ENCODE measurements around the gene HSPA2. TPM values are rescaled to one million over a fixed set of nuclear protein-coding genes. Genes with fewer than 3 reads are reported as not detected.

HSPA2 gene
- polyA plus RNA-seq, 1 experiment = 96.1 TPM

DNA sequence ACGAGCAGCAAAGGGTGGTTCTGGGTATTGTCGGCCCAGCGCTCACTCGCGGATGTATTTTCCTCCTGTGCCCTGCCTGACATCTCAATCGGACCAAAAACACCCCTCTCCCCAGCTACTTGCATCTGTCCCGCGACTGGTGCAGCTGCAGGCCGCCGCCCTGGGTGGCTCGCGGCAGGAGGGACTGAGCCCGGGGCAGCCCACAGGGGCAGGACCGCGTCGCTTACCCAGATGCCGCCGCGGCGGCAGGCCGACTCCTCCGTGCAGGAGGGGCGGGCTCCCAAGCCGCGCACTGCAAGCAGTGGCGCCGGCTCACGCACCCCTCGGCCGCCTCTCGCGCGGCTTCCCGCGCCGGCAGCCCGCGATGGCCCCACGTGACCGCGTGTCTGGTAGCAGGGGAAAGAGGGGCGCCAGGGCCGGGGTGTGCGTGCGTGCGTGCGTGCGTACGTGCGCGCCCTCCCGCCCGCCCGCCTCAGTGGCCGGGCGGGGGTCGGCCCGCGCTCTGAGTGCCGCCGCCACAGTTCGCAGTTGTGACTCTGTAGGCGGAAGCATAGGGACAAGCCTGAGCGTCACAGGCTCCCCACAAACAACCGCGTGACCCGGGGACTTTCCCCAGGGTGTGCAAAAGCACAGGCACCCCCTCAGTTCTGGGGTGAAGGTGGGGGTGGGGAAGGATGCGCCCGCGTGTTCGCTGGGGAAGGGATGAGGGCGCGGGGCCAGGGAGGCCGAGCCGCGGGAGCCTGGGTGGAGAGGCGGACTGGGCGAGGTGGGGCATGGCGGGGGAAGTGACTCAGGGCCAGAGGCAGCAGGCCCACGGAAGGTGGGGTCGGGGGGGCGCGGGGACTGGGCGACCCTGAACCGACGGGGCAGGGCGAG is 36.9 kb upstream of the HSPA2 start, which contains the start of gene ZBTB25:
Gene ZBTB25 (minus strand): TSS at position 405 of the 876 bp plus-strand sequence. CDS start 13,305 bp downstream, outside the sequence.
- CTCF ChIA-PET = interaction anchor here (0.7 to 3.2 kb wide), 6 partner anchors 74 to 139 kb away, joined by 3 to 12 read pairs (median 4); no protein-coding TSS in a partner anchor
- Histone ChIP-seq H3K4me3 (ENCODE audit: low read depth, low read length) (peak within 1 kb of the TSS; percentile 83), H3K27me3 (ENCODE audit: control insufficient read depth, insufficient read depth, low read length) (no peaks in the 10 kb centered on the region), H3K36me3 (ENCODE audit: control insufficient read depth, insufficient read depth, low read length) (no peaks in the 10 kb centered on the region)
- POLR2A ChIA-PET = interaction anchor here (0.6 to 1.0 kb wide), 5 partner anchors 17 to 411 kb away, joined by 3 to 22 read pairs (median 8); no protein-coding TSS in a partner anchor
- TF ChIP-seq, protein P1, sequence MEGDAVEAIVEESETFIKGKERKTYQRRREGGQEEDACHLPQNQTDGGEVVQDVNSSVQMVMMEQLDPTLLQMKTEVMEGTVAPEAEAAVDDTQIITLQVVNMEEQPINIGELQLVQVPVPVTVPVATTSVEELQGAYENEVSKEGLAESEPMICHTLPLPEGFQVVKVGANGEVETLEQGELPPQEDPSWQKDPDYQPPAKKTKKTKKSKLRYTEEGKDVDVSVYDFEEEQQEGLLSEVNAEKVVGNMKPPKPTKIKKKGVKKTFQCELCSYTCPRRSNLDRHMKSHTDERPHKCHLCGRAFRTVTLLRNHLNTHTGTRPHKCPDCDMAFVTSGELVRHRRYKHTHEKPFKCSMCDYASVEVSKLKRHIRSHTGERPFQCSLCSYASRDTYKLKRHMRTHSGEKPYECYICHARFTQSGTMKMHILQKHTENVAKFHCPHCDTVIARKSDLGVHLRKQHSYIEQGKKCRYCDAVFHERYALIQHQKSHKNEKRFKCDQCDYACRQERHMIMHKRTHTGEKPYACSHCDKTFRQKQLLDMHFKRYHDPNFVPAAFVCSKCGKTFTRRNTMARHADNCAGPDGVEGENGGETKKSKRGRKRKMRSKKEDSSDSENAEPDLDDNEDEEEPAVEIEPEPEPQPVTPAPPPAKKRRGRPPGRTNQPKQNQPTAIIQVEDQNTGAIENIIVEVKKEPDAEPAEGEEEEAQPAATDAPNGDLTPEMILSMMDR (IDR thresholded peaks at IDR 0.05; ENCODE audit: insufficient read depth, low read depth, low read length) = no peak
- DNase-seq (ENCODE audit: low read depth) = peak; percentile 71

DNA sequence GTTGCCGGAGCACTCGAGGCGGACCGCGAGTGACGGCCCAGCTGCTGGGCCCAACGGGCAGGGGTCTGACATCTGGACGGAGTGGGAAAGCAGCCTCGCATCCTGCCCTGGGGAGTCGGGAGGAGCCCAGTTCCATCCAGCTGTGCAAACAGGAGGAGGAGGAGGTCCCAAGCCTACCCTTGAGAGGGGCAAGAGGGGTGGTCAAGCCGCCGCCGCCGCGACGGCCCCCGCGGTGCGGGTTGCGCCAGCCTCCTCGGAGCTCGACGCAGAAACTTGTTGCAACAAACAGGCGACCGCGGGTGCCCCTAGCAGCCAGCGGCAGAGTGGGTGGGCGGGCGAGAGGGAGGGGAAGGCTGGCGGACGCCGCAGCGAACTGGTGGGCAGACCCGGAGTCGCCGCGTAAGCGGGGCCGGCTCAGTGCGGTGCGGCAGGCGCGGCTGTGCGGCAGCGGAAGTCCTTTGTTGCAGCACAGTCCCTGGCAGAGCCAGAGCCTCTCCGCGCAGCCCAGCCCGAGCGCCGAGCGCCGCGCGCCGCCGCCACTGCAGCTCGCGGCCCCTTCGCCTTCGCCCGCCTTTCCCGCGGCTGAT is 36.1 kb upstream of the HSPA2 start, which contains the start of gene ZBTB1:
Gene ZBTB1 (plus strand): TSS at position 461 of the 587 bp plus-strand sequence. CDS start 16,735 bp downstream, outside the sequence.
- ChIA-PET CTCF (interaction anchor here (2.6 kb wide), 1 partner anchor 132 kb away, joined by 12 read pairs; no protein-coding TSS in a partner anchor), POLR2A (interaction anchor here (0.6 to 1.0 kb wide), 5 partner anchors 17 to 411 kb away, joined by 3 to 20 read pairs (median 7); partner anchors contain the start of gene HSPA2)
- Histone ChIP-seq H3K4me3 (ENCODE audit: low read depth, low read length) (peak within 1 kb of the TSS; percentile 83), H3K27me3 (ENCODE audit: control insufficient read depth, insufficient read depth, low read length) (no peaks in the 10 kb centered on the region), H3K36me3 (ENCODE audit: control insufficient read depth, insufficient read depth, low read length) (no peaks in the 10 kb centered on the region)
- TF ChIP-seq, protein P1 (IDR thresholded peaks at IDR 0.05; ENCODE audit: insufficient read depth, low read depth, low read length) = no peak
- peak; percentile 54 for DNase-seq (ENCODE audit: low read depth)

DNA sequence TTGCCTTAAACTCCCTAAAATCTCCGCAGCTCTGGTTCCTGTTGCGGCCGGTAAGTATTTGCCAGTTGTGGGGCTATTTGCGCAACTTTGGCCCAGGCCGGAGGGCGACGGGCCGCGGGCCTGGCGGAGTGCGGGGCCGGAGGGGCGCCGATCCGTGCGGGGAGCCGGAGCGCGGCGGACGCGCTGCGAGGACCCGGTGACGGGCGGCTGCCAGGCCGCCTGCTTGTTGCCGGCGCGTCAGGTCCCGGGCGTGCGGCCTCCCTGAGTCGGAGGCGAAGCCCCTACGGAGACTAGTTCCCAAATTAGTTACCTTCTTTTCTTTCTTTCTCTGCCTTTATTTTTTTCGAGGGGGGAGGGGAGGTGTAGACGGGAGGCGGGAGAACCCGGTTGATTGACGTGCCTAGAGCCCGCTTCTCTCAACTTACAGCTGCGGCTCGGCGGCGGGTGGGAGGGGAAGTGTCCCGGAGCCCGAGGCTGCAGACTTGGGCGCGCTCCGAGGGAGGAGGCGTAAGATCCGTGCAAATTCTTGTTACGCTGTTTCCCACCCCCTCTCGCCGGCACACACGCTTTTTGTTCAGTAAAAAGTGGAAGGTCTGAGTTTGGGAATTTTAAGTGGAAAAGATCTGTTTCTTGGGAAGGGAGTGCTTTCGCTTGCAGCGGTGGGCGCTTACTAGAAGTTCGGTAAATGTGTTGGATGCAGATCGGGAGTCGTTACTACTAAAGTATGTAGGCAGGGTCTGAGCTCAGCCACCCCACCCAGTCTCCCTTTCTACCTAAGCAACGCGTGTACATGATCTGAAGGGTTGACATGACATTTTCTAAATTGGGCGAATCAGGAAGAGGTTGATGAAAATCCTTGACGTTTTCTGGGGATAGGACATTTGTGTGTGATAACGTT is 35.4 kb upstream of the HSPA2 start:
- Histone ChIP-seq H3K4me3 (ENCODE audit: low read depth, low read length) (peak overlapping the region; percentile 83), H3K36me3 (ENCODE audit: control insufficient read depth, insufficient read depth, low read length) (no peaks in the 10 kb centered on the region), H3K27me3 (ENCODE audit: control insufficient read depth, insufficient read depth, low read length) (no peaks in the 10 kb centered on the region)
- ChIA-PET POLR2A (interaction anchor here (0.6 to 1.0 kb wide), 6 partner anchors 10 to 410 kb away, joined by 3 to 9 read pairs (median 5); partner anchors contain the start of gene HSPA2), CTCF (interaction anchor here (2.6 kb wide), 1 partner anchor 131 kb away, joined by 12 read pairs; no protein-coding TSS in a partner anchor)
- DNase-seq (ENCODE audit: low read depth) = peak; percentile 45
- TF ChIP-seq, protein P1 (IDR thresholded peaks at IDR 0.05; ENCODE audit: insufficient read depth, low read depth, low read length) = no peak

DNA sequence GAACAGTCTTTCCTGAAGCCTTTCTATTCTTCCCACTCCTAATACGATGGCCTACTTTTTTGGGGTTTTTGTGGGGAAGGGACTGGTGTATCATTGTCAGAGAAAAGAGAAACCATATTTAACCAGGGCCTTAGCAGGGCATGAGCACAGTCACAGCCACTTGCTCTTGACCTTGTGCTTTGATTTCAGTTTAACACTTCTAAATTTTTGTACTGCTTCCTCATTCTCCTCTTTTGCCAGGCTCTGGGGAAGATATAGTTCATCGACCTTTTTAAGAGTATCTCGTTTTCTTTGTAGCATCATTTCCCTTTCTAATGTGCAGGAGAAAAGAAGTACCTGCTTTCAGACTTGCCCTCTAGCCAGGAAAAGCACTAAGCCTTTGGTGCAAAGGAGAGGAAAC is 33.8 kb upstream of the HSPA2 start:
- no peaks in the 10 kb centered on the region for H3K36me3 ChIP-seq (ENCODE audit: control insufficient read depth, insufficient read depth, low read length)
- CTCF ChIA-PET = no interaction called here
- POLR2A ChIA-PET = no interaction called here
- H3K4me3 ChIP-seq (ENCODE audit: low read depth, low read length) = peak overlapping the region; percentile 18
- TF ChIP-seq, protein P1 (IDR thresholded peaks at IDR 0.05; ENCODE audit: insufficient read depth, low read depth, low read length) = no peak
- DNase-seq (ENCODE audit: low read depth) = no peak
- H3K27me3 ChIP-seq (ENCODE audit: control insufficient read depth, insufficient read depth, low read length) = no peaks in the 10 kb centered on the region
